ENCODE results near the gene ADARB2.

ADARB2 gene

DNA sequence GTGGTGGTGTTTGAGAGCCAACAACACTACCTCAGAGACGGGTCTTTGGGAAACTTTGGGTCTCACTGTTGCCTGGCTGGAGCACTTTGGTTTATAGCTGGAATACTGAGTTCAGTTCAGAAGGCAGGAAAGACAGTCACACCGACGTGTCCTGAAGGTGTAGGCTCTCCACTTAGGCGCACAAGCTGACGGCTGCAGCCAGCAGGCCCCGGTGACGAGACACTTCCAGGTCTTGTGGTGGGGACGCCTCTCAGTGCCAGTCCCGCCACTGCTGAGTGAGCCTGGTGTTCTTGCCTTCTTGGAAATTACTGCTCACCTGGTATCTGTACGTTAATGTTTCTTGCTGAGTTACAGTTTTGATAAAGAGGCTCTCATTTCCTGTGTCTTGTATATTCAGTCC lies 607.1 kb downstream of the ADARB2 start:
- no peak for TF ChIP-seq Cebpa-rat (IDR thresholded peaks at IDR 0.05)
- Histone ChIP-seq H3K4me2 (no peak overlapping the region), H3K36me3 (peaks cover 61% of the 10 kb centered on the region), H4K20me1 (peaks cover 30% of the 10 kb centered on the region), H3K9ac (no peak overlapping the region), H3K27me3 (no peaks in the 10 kb centered on the region), H3K9me3 (peaks cover 4% of the 10 kb centered on the region; the same call in 1 of the 2 replicates), H3K4me1 (peaks cover 52% of the 10 kb centered on the region), H3K27ac (no peak overlapping the region), H3K4me3 (no peak overlapping the region)

DNA sequence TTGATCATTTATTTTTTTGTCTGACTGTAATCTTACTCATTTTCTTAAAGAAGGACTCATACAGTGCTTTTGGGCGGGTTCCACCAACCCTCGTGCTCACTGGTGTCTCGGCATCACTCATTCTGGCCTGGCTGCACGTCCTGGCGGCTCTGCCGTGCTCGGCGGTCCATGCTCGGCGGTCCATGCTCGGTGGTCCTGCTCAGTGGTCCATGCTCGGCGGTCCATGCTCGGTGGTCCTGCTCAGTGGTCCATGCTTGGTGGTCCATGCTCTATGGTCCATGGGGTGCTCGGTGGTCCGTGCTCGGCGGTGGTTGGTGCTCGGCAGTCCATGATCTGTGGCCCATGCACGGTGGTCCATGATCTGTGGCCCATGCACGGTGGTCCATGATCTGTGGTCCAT lies 608.7 kb downstream of the ADARB2 start:
- Histone ChIP-seq H3K4me1 (peaks cover 55% of the 10 kb centered on the region), H3K9ac (no peak overlapping the region), H3K4me2 (no peak overlapping the region), H3K36me3 (peaks cover 77% of the 10 kb centered on the region), H3K9me3 (no peaks in the 10 kb centered on the region), H3K4me3 (no peak overlapping the region), H3K27ac (no peak overlapping the region), H4K20me1 (peaks cover 46% of the 10 kb centered on the region), H3K27me3 (no peaks in the 10 kb centered on the region)
- TF ChIP-seq Cebpa-rat (IDR thresholded peaks at IDR 0.05), result no peak

DNA sequence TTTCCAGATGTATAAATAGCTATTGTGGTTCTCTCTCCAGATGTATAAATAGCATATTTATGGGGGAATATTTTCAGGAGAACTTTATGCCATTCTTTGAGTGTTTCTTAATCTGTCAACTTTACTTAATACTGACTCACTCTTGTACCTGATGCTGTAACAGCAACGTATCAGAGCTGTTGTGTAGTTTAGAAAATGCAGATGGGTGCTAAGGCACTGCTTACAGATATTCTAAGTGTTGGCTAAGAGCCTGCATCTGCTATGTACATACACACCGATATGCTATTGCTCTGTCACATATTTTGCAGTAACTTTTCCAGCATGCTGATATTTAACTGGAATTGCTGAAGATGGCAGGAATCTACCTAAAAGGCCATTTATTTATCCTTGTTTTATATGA lies 609.2 kb downstream of the ADARB2 start:
- TF ChIP-seq Cebpa-rat (IDR thresholded peaks at IDR 0.05), result no peak
- H3K4me1 ChIP-seq, result peaks cover 55% of the 10 kb centered on the region

DNA sequence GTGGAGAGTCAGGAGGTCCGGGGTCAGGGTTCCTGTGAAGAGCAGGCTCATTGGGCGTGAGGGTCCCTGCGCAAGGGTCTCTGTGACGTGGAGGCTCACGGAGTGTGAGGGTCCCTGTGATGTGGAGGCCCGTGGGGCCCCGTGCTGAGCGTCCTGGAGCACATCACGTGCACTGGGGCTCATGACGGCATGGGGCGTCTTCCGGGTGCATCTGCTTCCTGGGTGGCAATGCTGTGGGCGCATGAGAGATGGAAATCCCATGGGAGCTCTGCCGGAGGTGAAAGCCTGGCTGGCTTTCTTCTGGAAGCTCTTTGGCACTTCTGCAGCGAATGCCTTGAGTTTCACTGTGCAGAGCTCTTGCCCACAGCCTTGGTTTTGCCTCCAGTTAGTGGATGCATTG lies 609.7 kb downstream of the ADARB2 start:
- H3K4me3 ChIP-seq, result no peak overlapping the region
- no peak overlapping the region for H3K9ac ChIP-seq
- peaks cover 57% of the 10 kb centered on the region for H3K4me1 ChIP-seq
- no peak overlapping the region for H3K27ac ChIP-seq
- H4K20me1 ChIP-seq, result peaks cover 56% of the 10 kb centered on the region
- peak overlapping the region; percentile 25 for H3K4me2 ChIP-seq
- H3K9me3 ChIP-seq, result no peaks in the 10 kb centered on the region
- peaks cover 82% of the 10 kb centered on the region for H3K36me3 ChIP-seq
- TF ChIP-seq Cebpa-rat (IDR thresholded peaks at IDR 0.05), result no peak
- H3K27me3 ChIP-seq, result no peaks in the 10 kb centered on the region

More for the DNA sequence above, 609.2 kb downstream of the ADARB2 start:
- Histone ChIP-seq H3K36me3 (peaks cover 82% of the 10 kb centered on the region), H3K9me3 (no peaks in the 10 kb centered on the region), H3K27ac (no peak overlapping the region), H3K4me2 (no peak overlapping the region), H3K9ac (no peak overlapping the region), H3K4me3 (no peak overlapping the region), H3K27me3 (no peaks in the 10 kb centered on the region), H4K20me1 (peaks cover 51% of the 10 kb centered on the region)

Measured in BLaER1 (cell line).